HEK293 (cell line): ENCODE measurements around the gene SLC2A8.

Source experiments
- CTCF ChIA-PET: fragments of 350-600 bp; formaldehyde crosslinking; extraction: SDS; loops from one replicate; lab custom pipeline; 2021; ENCODE audit warnings: antibody characterized with exemption; lab: Yijun Ruan, JAX
- POLR2A ChIA-PET: fragments of 300-600 bp; formaldehyde crosslinking; extraction: SDS; loops from one replicate; lab custom pipeline; 2020; ENCODE audit warnings: antibody characterized with exemption, inconsistent platforms; lab: Yijun Ruan, JAX
- H3K27ac ChIP-seq: fragments of 200-500 bp; sonication (Bioruptor generic); 2 replicates; pipeline ENCODE4 v1.5.1; 2014; ENCODE audit warnings: low read depth, low read length, control low read depth, inconsistent platforms; ENCODE audit errors: extremely low read depth
- H3K36me3 ChIP-seq, 2 experiments: fragments of 200-500 bp in 1 of 2; sonication (Bioruptor generic) in 1 of 2; 1 replicate in 1 of 2; 2 replicates in 1 of 2; pipeline ENCODE4 v1.5.1; 2014 to 2017; ENCODE audit warnings: inconsistent platforms in 2 of 2, low read length in 2 of 2; ENCODE audit not compliant: control insufficient read depth in 2 of 2, insufficient read depth in 1 of 2
- H3K4me1 ChIP-seq: fragments of 200-500 bp; sonication (Bioruptor generic); 2 replicates; pipeline ENCODE4 v1.5.1; 2014; ENCODE audit warnings: mild to moderate bottlenecking, low read length, inconsistent platforms; ENCODE audit not compliant: control insufficient read depth, insufficient read depth
- H3K4me3 ChIP-seq: 2 replicates; pipeline ENCODE4 v1.5.1; 2011; ENCODE audit warnings: low read depth, mild to moderate bottlenecking, control low read depth, low read length, moderate library complexity
- H3K9me3 ChIP-seq: fragments of 200-500 bp; sonication (Bioruptor generic); 2 replicates; pipeline ENCODE4 v1.5.1; 2014; ENCODE audit warnings: low read depth, low read length, inconsistent platforms; ENCODE audit not compliant: control insufficient read depth, insufficient read depth
- EGR2 ChIP-seq: fragments of 450-650 bp; formaldehyde crosslinking; IDR thresholded peaks from 2 replicates; pipeline ENCODE4 v1.5.1; 2016; ENCODE audit warnings: low read depth, missing biosample characterization, missing genetic modification characterization
- MZF1 ChIP-seq: fragments of 450-650 bp; formaldehyde crosslinking; IDR thresholded peaks from 2 replicates; pipeline ENCODE4 v1.5.1; 2017; ENCODE audit warnings: missing biosample characterization, missing genetic modification characterization, borderline replicate concordance
- PRDM10 ChIP-seq: fragments of 450-650 bp; formaldehyde crosslinking; IDR thresholded peaks from 2 replicates; pipeline ENCODE4 v1.5.1; 2016; ENCODE audit warnings: missing biosample characterization, missing genetic modification characterization
- PRDM2 ChIP-seq: fragments of 450-650 bp; formaldehyde crosslinking; IDR thresholded peaks from 2 replicates; pipeline ENCODE4 v1.5.1; 2016; ENCODE audit warnings: missing biosample characterization, missing genetic modification characterization, borderline replicate concordance
- ZFHX2 ChIP-seq: fragments of 450-650 bp; formaldehyde crosslinking; conservative IDR thresholded peaks from 2 replicates; pipeline ENCODE4 v1.5.1; 2016; ENCODE audit warnings: missing biosample characterization, missing genetic modification characterization
- ZIC2 ChIP-seq: fragments of 450-650 bp; formaldehyde crosslinking; IDR thresholded peaks from 2 replicates; pipeline ENCODE4 v1.5.1; 2016; ENCODE audit warnings: missing biosample characterization, missing genetic modification characterization
- ZNF202 ChIP-seq: fragments of 450-650 bp; formaldehyde crosslinking; IDR thresholded peaks from 2 replicates; pipeline ENCODE4 v1.5.1; 2016; ENCODE audit warnings: missing biosample characterization, missing genetic modification characterization, borderline replicate concordance
- ZNF362 ChIP-seq: fragments of 450-650 bp; formaldehyde crosslinking; IDR thresholded peaks from 2 replicates; pipeline ENCODE4 v1.5.1; 2016; ENCODE audit warnings: missing biosample characterization, missing genetic modification characterization
- ZNF501 ChIP-seq: fragments of 450-650 bp; formaldehyde crosslinking; IDR thresholded peaks from 2 replicates; pipeline ENCODE4 v1.5.1; 2016; ENCODE audit warnings: missing biosample characterization, missing genetic modification characterization
- ZSCAN16 ChIP-seq: fragments of 450-650 bp; formaldehyde crosslinking; IDR thresholded peaks from 2 replicates; pipeline ENCODE4 v1.5.1; 2016; ENCODE audit warnings: missing biosample characterization, missing genetic modification characterization

Gene SLC2A8

GRCh38 chr9:127388856-127389238, 8.1 kb upstream of the SLC2A8 start:
- Histone ChIP-seq H3K9me3 (no peaks in the 10 kb centered on the region), H3K27ac (peak overlapping the region; percentile 53), H3K4me1 (peaks cover 12% of the 10 kb centered on the region), H3K4me3 (no peak overlapping the region), H3K36me3 (no peaks in the 10 kb centered on the region)
- TF ChIP-seq ZIC2 (no peak), ZFHX2 (tag by site-specific recombination) (peak; percentile 55), MZF1 (no peak), ZNF501 (tag by site-specific recombination) (no peak), ZNF202 (no peak), PRDM2 (tag by site-specific recombination) (no peak), EGR2 (tag by site-specific recombination) (peak; percentile 52; the same call in 1 of the 2 replicates)
- CTCF ChIA-PET: interaction anchor here (0.6 to 1.2 kb wide), 4 partner anchors 8 to 174 kb away, joined by 3 to 8 read pairs (median 4); partner anchors contain the start of gene SLC2A8
- POLR2A ChIA-PET: interaction anchor here (0.7 to 1.9 kb wide), 6 partner anchors 8 to 164 kb away, joined by 4 to 50 read pairs (median 9); partner anchors contain the start of genes LRSAM1, RPL12 and SLC2A8

- Histone ChIP-seq H3K4me3 (no peak overlapping the region), H3K4me1 (peaks cover 12% of the 10 kb centered on the region), H3K9me3 (no peaks in the 10 kb centered on the region), H3K27ac (peak overlapping the region; percentile 53; the same call in 1 of the 2 replicates), H3K36me3 (no peaks in the 10 kb centered on the region)
- TF ChIP-seq PRDM10: peak; percentile 86
- TF ChIP-seq ZNF362 (tag by site-specific recombination): 0 out of 2 replicates have a peak, but pooled peaks have one; percentile 74
- no peak for TF ChIP-seq ZSCAN16 (tag by site-specific recombination)
- CTCF ChIA-PET: interaction anchor here (0.5 to 1.0 kb wide), 3 partner anchors 66 to 1897 kb away, joined by 3 to 8 read pairs (median 4); no protein-coding TSS in a partner anchor
- POLR2A ChIA-PET: interaction anchor here (1.7 kb wide), 1 partner anchor 165 kb away, joined by 14 read pairs; no protein-coding TSS in a partner anchor
These were observed 7.4 kb upstream of the SLC2A8 start for GRCh38 chr9:127389381-127390247.
